Measurements from ENCODE around the gene IL6R.

The IL6R gene

GRCh38 chr1:154442006-154442740 is 37.0 kb downstream of the IL6R start:
- no peaks in the 10 kb centered on the region for H3K9me3 Mint-ChIP-seq
- DNase-seq (ENCODE audit: low spot score): no peak
- peaks cover 9% of the 10 kb centered on the region for H3K36me3 Mint-ChIP-seq (ENCODE audit: low read depth)
- no peak overlapping the region for H3K27ac Mint-ChIP-seq
- peaks cover 50% of the 10 kb centered on the region for H3K4me1 Mint-ChIP-seq (ENCODE audit: low read depth)
- no peaks in the 10 kb centered on the region for H3K27me3 Mint-ChIP-seq (ENCODE audit: low read depth)
- no peak overlapping the region for H3K4me3 Mint-ChIP-seq

- Mint-ChIP-seq H3K4me3 (no peak overlapping the region), H3K4me1 (ENCODE audit: low read depth) (peaks cover 44% of the 10 kb centered on the region), H3K9me3 (no peaks in the 10 kb centered on the region), H3K36me3 (ENCODE audit: low read depth) (peaks cover 7% of the 10 kb centered on the region), H3K27ac (no peak overlapping the region), H3K27me3 (ENCODE audit: low read depth) (no peaks in the 10 kb centered on the region)
- DNase-seq (ENCODE audit: low spot score): no peak
These were observed 38.3 kb downstream of the IL6R start for GRCh38 chr1:154443274-154444013.

- Mint-ChIP-seq H3K4me1 (ENCODE audit: low read depth) (peaks cover 35% of the 10 kb centered on the region), H3K4me3 (no peak overlapping the region), H3K9me3 (no peaks in the 10 kb centered on the region), H3K36me3 (ENCODE audit: low read depth) (peaks cover 7% of the 10 kb centered on the region), H3K27ac (no peak overlapping the region), H3K27me3 (ENCODE audit: low read depth) (no peaks in the 10 kb centered on the region)
- DNase-seq (ENCODE audit: low spot score): peak; percentile 37
These were observed 39.9 kb downstream of the IL6R start for GRCh38 chr1:154445040-154445472.

GRCh38 chr1:154446292-154446691 is 41.1 kb downstream of the IL6R start:
- no peaks in the 10 kb centered on the region for H3K27me3 Mint-ChIP-seq (ENCODE audit: low read depth)
- H3K36me3 Mint-ChIP-seq (ENCODE audit: low read depth): peaks cover 5% of the 10 kb centered on the region
- H3K4me1 Mint-ChIP-seq (ENCODE audit: low read depth): peaks cover 23% of the 10 kb centered on the region
- no peak for DNase-seq (ENCODE audit: low spot score)
- no peak overlapping the region for H3K27ac Mint-ChIP-seq
- no peak overlapping the region for H3K4me3 Mint-ChIP-seq
- no peaks in the 10 kb centered on the region for H3K9me3 Mint-ChIP-seq

- Mint-ChIP-seq H3K27me3 (ENCODE audit: low read depth) (no peaks in the 10 kb centered on the region), H3K27ac (no peak overlapping the region), H3K9me3 (no peaks in the 10 kb centered on the region), H3K4me3 (no peak overlapping the region), H3K4me1 (ENCODE audit: low read depth) (peaks cover 20% of the 10 kb centered on the region), H3K36me3 (ENCODE audit: low read depth) (peaks cover 6% of the 10 kb centered on the region)
- no peak for DNase-seq (ENCODE audit: low spot score)
These were observed 41.6 kb downstream of the IL6R start for GRCh38 chr1:154446789-154447188.

GRCh38 chr1:154448331-154448811 is 43.2 kb downstream of the IL6R start:
- Mint-ChIP-seq H3K4me3 (no peak overlapping the region), H3K4me1 (ENCODE audit: low read depth) (peaks cover 17% of the 10 kb centered on the region), H3K27me3 (ENCODE audit: low read depth) (peaks cover 8% of the 10 kb centered on the region), H3K27ac (no peak overlapping the region), H3K9me3 (no peaks in the 10 kb centered on the region), H3K36me3 (ENCODE audit: low read depth) (peaks cover 10% of the 10 kb centered on the region)
- DNase-seq (ENCODE audit: low spot score): no peak

- H3K9me3 Mint-ChIP-seq: no peaks in the 10 kb centered on the region
- no peak for DNase-seq (ENCODE audit: low spot score)
- H3K36me3 Mint-ChIP-seq (ENCODE audit: low read depth): peaks cover 16% of the 10 kb centered on the region
- H3K27ac Mint-ChIP-seq: no peak overlapping the region
- peaks cover 17% of the 10 kb centered on the region for H3K4me1 Mint-ChIP-seq (ENCODE audit: low read depth)
- peaks cover 13% of the 10 kb centered on the region for H3K27me3 Mint-ChIP-seq (ENCODE audit: low read depth)
- H3K4me3 Mint-ChIP-seq: no peak overlapping the region
These were observed 48.0 kb downstream of the IL6R start for GRCh38 chr1:154453161-154453560.

GRCh38 chr1:154453574-154454352 is 48.6 kb downstream of the IL6R start:
- Mint-ChIP-seq H3K4me1 (ENCODE audit: low read depth) (peaks cover 15% of the 10 kb centered on the region), H3K27ac (no peak overlapping the region), H3K27me3 (ENCODE audit: low read depth) (peaks cover 13% of the 10 kb centered on the region), H3K36me3 (ENCODE audit: low read depth) (peaks cover 16% of the 10 kb centered on the region), H3K4me3 (peak overlapping the region; percentile 6), H3K9me3 (no peaks in the 10 kb centered on the region)
- peak; percentile 42 for DNase-seq (ENCODE audit: low spot score)

GRCh38 chr1:154454386-154455120 is 49.4 kb downstream of the IL6R start:
- no peaks in the 10 kb centered on the region for H3K9me3 Mint-ChIP-seq
- DNase-seq (ENCODE audit: low spot score): no peak
- H3K36me3 Mint-ChIP-seq (ENCODE audit: low read depth): peaks cover 16% of the 10 kb centered on the region
- peaks cover 13% of the 10 kb centered on the region for H3K27me3 Mint-ChIP-seq (ENCODE audit: low read depth)
- H3K27ac Mint-ChIP-seq: no peak overlapping the region
- peaks cover 15% of the 10 kb centered on the region for H3K4me1 Mint-ChIP-seq (ENCODE audit: low read depth)
- H3K4me3 Mint-ChIP-seq: peak overlapping the region; percentile 37

GRCh38 chr1:154456631-154457030 is 51.5 kb downstream of the IL6R start:
- H3K36me3 Mint-ChIP-seq (ENCODE audit: low read depth): peaks cover 16% of the 10 kb centered on the region

GRCh38 chr1:154459080-154459479 is 53.9 kb downstream of the IL6R start:
- Mint-ChIP-seq H3K36me3 (ENCODE audit: low read depth) (peaks cover 10% of the 10 kb centered on the region), H3K4me3 (no peak overlapping the region), H3K9me3 (no peaks in the 10 kb centered on the region), H3K27me3 (ENCODE audit: low read depth) (peaks cover 5% of the 10 kb centered on the region), H3K4me1 (ENCODE audit: low read depth) (peaks cover 28% of the 10 kb centered on the region), H3K27ac (no peak overlapping the region)
- DNase-seq (ENCODE audit: low spot score): no peak

More at GRCh38 chr1:154456631-154457030, 51.5 kb downstream of the IL6R start:
- DNase-seq (ENCODE audit: low spot score): no peak
- no peak overlapping the region for H3K27ac Mint-ChIP-seq
- peaks cover 13% of the 10 kb centered on the region for H3K27me3 Mint-ChIP-seq (ENCODE audit: low read depth)
- H3K9me3 Mint-ChIP-seq: no peaks in the 10 kb centered on the region
- peaks cover 25% of the 10 kb centered on the region for H3K4me1 Mint-ChIP-seq (ENCODE audit: low read depth)
- H3K4me3 Mint-ChIP-seq: no peak overlapping the region

- no peak for DNase-seq (ENCODE audit: low spot score)
- peaks cover 5% of the 10 kb centered on the region for H3K27me3 Mint-ChIP-seq (ENCODE audit: low read depth)
- peaks cover 7% of the 10 kb centered on the region for H3K36me3 Mint-ChIP-seq (ENCODE audit: low read depth)
- H3K4me1 Mint-ChIP-seq (ENCODE audit: low read depth): peaks cover 32% of the 10 kb centered on the region
- H3K27ac Mint-ChIP-seq: no peak overlapping the region
- no peaks in the 10 kb centered on the region for H3K9me3 Mint-ChIP-seq
- no peak overlapping the region for H3K4me3 Mint-ChIP-seq
These were observed 55.6 kb downstream of the IL6R start for GRCh38 chr1:154460695-154461260.

- H3K27ac Mint-ChIP-seq: peak overlapping the region; percentile 94
- no peaks in the 10 kb centered on the region for H3K9me3 Mint-ChIP-seq
- no peaks in the 10 kb centered on the region for H3K27me3 Mint-ChIP-seq (ENCODE audit: low read depth)
- peak; percentile 82 for DNase-seq (ENCODE audit: low spot score)
- H3K4me3 Mint-ChIP-seq: peak overlapping the region; percentile 72
- H3K36me3 Mint-ChIP-seq (ENCODE audit: low read depth): peaks cover 4% of the 10 kb centered on the region
- H3K4me1 Mint-ChIP-seq (ENCODE audit: low read depth): peaks cover 58% of the 10 kb centered on the region
These were observed 58.4 kb downstream of the IL6R start for GRCh38 chr1:154463512-154463990.

Measured in T-helper 2 cell treated with Interferon-gamma antibody and Interleukin-4, amounts not matched to agents 5 μg/mL and 100 μg/mL, for 36 hours (primary cell).